Stimulated activated CD8-positive, alpha-beta memory T cell treated with anti-CD3 and anti-CD28 coated beads, Interleukin-2, amount 100 ng/mL, for 1 hour (primary cell): ENCODE measurements around the gene SAP30.

ENCODE experiments used
- DNase-seq, 2 donors: peaks; one replicate each; pipeline ENCODE4 v3.0.0-alpha.2; 2020; ENCODE audit warnings: low read depth in 2 of 2

Gene SAP30

GRCh38 chr4:173415092-173415491, 44.3 kb downstream of the SAP30 start:
- DNase-seq, result no peak

GRCh38 chr4:173415885-173416653, 45.3 kb downstream of the SAP30 start:
- no peak for DNase-seq

GRCh38 chr4:173417833-173418232, 47.1 kb downstream of the SAP30 start:
- no peak for DNase-seq

GRCh38 chr4:173418639-173419038, 47.9 kb downstream of the SAP30 start:
- no peak for DNase-seq

GRCh38 chr4:173420324-173420752, 49.6 kb downstream of the SAP30 start:
- no peak for DNase-seq

- DNase-seq, result no peak
Measured at GRCh38 chr4:173420801-173421200, 50.0 kb downstream of the SAP30 start.

GRCh38 chr4:173424899-173425805, 54.4 kb downstream of the SAP30 start:
- DNase-seq, result no peak

GRCh38 chr4:173426064-173426463, 55.3 kb downstream of the SAP30 start:
- no peak for DNase-seq
